ENCODE measurements around the gene VIL1. TPM values are rescaled to one million over a fixed set of nuclear protein-coding genes. Genes with fewer than 3 reads are reported as not detected.

The VIL1 gene
- total and polyA plus RNA-seq, 2 donors (not counting 1 experiment from before 2014, with no cell fraction given): not detected

- Histone ChIP-seq H3K9ac (ENCODE audit: insufficient read depth, low read length) (no peak overlapping the region), H3K79me2 (ENCODE audit: control insufficient read depth, insufficient read depth, low read length) (no peaks in the 10 kb centered on the region), H4K20me1 (ENCODE audit: control insufficient read depth, extremely low read depth, insufficient read depth, low read length) (no peaks in the 10 kb centered on the region), H3K4me2 (ENCODE audit: extremely low read depth, insufficient read depth, low read length) (no peak overlapping the region), H3K27ac (ENCODE audit: insufficient read depth, low read length) (no peak overlapping the region), H3K4me1 (ENCODE audit: control insufficient read depth, extremely low read depth, insufficient read depth, low read length) (no peaks in the 10 kb centered on the region), H3K36me3 (ENCODE audit: control insufficient read depth, insufficient read depth, low read length) (no peaks in the 10 kb centered on the region), H3K9me3 (ENCODE audit: control insufficient read depth, insufficient read depth, low read depth, low read length) (no peaks in the 10 kb centered on the region), H3K4me3 (replicated peaks in 1 of 4; ENCODE audit: control extremely low read depth in 1 of 4, insufficient read depth in 1 of 4, low read depth in 3 of 4, low read length in 4 of 4) (no peak overlapping the region), H3K27me3 (ENCODE audit: control insufficient read depth, insufficient read depth, low read length) (peaks cover 5% of the 10 kb centered on the region), H2AFZ (ENCODE audit: low read length) (no peak overlapping the region)
- no peak for TF ChIP-seq EZH2 (IDR thresholded peaks at IDR 0.05; ENCODE audit: low read length, missing control alignments)
- TF ChIP-seq, protein P1, sequence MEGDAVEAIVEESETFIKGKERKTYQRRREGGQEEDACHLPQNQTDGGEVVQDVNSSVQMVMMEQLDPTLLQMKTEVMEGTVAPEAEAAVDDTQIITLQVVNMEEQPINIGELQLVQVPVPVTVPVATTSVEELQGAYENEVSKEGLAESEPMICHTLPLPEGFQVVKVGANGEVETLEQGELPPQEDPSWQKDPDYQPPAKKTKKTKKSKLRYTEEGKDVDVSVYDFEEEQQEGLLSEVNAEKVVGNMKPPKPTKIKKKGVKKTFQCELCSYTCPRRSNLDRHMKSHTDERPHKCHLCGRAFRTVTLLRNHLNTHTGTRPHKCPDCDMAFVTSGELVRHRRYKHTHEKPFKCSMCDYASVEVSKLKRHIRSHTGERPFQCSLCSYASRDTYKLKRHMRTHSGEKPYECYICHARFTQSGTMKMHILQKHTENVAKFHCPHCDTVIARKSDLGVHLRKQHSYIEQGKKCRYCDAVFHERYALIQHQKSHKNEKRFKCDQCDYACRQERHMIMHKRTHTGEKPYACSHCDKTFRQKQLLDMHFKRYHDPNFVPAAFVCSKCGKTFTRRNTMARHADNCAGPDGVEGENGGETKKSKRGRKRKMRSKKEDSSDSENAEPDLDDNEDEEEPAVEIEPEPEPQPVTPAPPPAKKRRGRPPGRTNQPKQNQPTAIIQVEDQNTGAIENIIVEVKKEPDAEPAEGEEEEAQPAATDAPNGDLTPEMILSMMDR (conservative IDR thresholded peaks at IDR 0.05 in 1 of 2, IDR thresholded peaks at IDR 0.05 in 1 of 2; ENCODE audit: low read depth in 1 of 2, low read length in 2 of 2): no peak
- no peak for DNase-seq (ENCODE audit: low read depth in 2 of 2)
These were observed 3.6 kb downstream of the VIL1 start for GRCh38 chr2:218422403-218423086.

DNA sequence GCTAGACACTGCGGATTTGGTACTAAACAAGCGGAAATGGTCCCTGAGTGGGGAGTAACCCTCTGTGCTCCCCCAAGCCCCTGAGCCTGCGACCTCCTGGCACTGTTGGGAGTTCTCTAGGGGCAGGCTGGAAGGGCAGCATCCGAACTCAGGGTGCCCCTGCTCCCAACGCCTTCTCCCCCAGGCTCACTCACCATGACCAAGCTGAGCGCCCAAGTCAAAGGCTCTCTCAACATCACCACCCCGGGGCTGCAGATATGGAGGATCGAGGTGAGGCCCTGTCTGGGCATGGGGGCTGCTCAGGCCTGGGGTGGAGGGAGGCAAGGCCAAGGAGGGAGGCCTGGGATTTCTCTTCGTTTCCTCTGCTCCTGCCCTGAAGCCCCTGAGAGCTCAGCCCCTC, 4.7 kb downstream of the VIL1 start:
- H3K36me3 ChIP-seq (ENCODE audit: control insufficient read depth, insufficient read depth, low read length): no peaks in the 10 kb centered on the region
- H3K27me3 ChIP-seq (ENCODE audit: control insufficient read depth, insufficient read depth, low read length): peaks cover 5% of the 10 kb centered on the region
- no peak for DNase-seq (ENCODE audit: low read depth in 2 of 2)

GRCh38 chr2:218425531-218425930, 6.6 kb downstream of the VIL1 start:
- TF ChIP-seq EZH2 (IDR thresholded peaks at IDR 0.05; ENCODE audit: low read length, missing control alignments): no peak
- TF ChIP-seq, protein P1 (conservative IDR thresholded peaks at IDR 0.05 in 1 of 2, IDR thresholded peaks at IDR 0.05 in 1 of 2; ENCODE audit: low read depth in 1 of 2, low read length in 2 of 2): no peak
- no peak overlapping the region for H3K9ac ChIP-seq (ENCODE audit: insufficient read depth, low read length)
- H3K9me3 ChIP-seq (ENCODE audit: control insufficient read depth, insufficient read depth, low read depth, low read length): no peaks in the 10 kb centered on the region
- no peaks in the 10 kb centered on the region for H3K36me3 ChIP-seq (ENCODE audit: control insufficient read depth, insufficient read depth, low read length)
- H2AFZ ChIP-seq (ENCODE audit: low read length): no peak overlapping the region
- DNase-seq (ENCODE audit: low read depth in 2 of 2): no peak
- no peak overlapping the region for H3K4me3 ChIP-seq (replicated peaks in 1 of 4; ENCODE audit: control extremely low read depth in 1 of 4, insufficient read depth in 1 of 4, low read depth in 3 of 4, low read length in 4 of 4)
- no peak overlapping the region for H3K27ac ChIP-seq (ENCODE audit: insufficient read depth, low read length)
- H4K20me1 ChIP-seq (ENCODE audit: control insufficient read depth, extremely low read depth, insufficient read depth, low read length): no peaks in the 10 kb centered on the region
- no peaks in the 10 kb centered on the region for H3K4me1 ChIP-seq (ENCODE audit: control insufficient read depth, extremely low read depth, insufficient read depth, low read length)
- H3K4me2 ChIP-seq (ENCODE audit: extremely low read depth, insufficient read depth, low read length): no peak overlapping the region
- H3K27me3 ChIP-seq (ENCODE audit: control insufficient read depth, insufficient read depth, low read length): no peaks in the 10 kb centered on the region
- no peaks in the 10 kb centered on the region for H3K79me2 ChIP-seq (ENCODE audit: control insufficient read depth, insufficient read depth, low read length)

More for the DNA sequence above, 4.7 kb downstream of the VIL1 start:
- TF ChIP-seq, protein P1 (conservative IDR thresholded peaks at IDR 0.05 in 1 of 2, IDR thresholded peaks at IDR 0.05 in 1 of 2; ENCODE audit: low read depth in 1 of 2, low read length in 2 of 2): no peak
- TF ChIP-seq EZH2 (IDR thresholded peaks at IDR 0.05; ENCODE audit: low read length, missing control alignments): no peak
- Histone ChIP-seq H3K9me3 (ENCODE audit: control insufficient read depth, insufficient read depth, low read depth, low read length) (no peaks in the 10 kb centered on the region), H4K20me1 (ENCODE audit: control insufficient read depth, extremely low read depth, insufficient read depth, low read length) (no peaks in the 10 kb centered on the region), H2AFZ (ENCODE audit: low read length) (no peak overlapping the region), H3K4me3 (replicated peaks in 1 of 4; ENCODE audit: control extremely low read depth in 1 of 4, insufficient read depth in 1 of 4, low read depth in 3 of 4, low read length in 4 of 4) (no peak overlapping the region), H3K79me2 (ENCODE audit: control insufficient read depth, insufficient read depth, low read length) (no peaks in the 10 kb centered on the region), H3K4me1 (ENCODE audit: control insufficient read depth, extremely low read depth, insufficient read depth, low read length) (no peaks in the 10 kb centered on the region), H3K4me2 (ENCODE audit: extremely low read depth, insufficient read depth, low read length) (no peak overlapping the region), H3K9ac (ENCODE audit: insufficient read depth, low read length) (no peak overlapping the region), H3K27ac (ENCODE audit: insufficient read depth, low read length) (no peak overlapping the region)
